Measurements from ENCODE around the gene KAT14.
"Not testable (repeated sequence)": the region's sequence is repeated elsewhere in the genome, so short reads cannot be mapped to it uniquely, and the experiment has no call there.

Gene KAT14, protein sequence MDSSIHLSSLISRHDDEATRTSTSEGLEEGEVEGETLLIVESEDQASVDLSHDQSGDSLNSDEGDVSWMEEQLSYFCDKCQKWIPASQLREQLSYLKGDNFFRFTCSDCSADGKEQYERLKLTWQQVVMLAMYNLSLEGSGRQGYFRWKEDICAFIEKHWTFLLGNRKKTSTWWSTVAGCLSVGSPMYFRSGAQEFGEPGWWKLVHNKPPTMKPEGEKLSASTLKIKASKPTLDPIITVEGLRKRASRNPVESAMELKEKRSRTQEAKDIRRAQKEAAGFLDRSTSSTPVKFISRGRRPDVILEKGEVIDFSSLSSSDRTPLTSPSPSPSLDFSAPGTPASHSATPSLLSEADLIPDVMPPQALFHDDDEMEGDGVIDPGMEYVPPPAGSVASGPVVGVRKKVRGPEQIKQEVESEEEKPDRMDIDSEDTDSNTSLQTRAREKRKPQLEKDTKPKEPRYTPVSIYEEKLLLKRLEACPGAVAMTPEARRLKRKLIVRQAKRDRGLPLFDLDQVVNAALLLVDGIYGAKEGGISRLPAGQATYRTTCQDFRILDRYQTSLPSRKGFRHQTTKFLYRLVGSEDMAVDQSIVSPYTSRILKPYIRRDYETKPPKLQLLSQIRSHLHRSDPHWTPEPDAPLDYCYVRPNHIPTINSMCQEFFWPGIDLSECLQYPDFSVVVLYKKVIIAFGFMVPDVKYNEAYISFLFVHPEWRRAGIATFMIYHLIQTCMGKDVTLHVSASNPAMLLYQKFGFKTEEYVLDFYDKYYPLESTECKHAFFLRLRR

DNA sequence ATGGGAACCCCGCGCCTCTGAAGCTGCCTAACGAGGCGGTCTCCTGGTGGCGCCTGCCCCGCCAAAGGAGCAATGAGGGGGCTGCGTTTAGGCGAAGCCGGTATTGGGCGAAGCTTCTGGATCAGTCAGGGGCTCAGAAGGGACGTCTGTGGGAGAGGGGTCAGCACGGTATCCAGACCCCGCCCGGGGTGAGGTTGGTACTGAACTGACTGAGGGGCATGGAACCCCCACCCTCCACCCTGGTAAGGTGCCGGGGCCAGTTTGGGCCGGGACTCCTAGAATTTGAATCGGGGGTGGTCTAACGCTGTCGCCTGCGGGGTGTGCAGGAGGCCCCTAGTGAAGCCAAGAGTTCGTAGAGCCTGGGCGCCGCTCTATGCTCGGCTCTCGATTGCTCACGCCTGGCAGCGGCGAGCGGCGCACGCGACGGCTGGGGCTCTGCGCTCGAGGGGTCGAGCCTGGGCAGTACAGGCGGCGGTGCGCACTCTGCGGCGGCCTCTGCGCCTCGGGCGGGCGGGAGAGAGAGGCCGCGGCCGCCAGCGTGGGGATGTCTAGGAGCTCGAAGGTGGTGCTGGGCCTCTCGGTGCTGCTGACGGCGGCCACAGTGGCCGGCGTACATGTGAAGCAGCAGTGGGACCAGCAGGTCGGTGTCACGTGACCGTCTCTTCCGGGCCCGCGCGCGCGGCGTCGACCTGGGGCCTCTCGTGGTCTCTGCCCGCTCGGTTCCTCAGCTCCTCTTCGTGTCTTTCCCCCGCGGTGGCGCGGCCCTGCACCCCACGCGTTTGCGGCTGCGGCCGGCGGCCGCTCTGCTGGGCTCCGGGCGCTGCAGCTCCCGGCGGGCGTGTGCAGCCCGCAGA lies at the start of gene KAT14, which contains the start of gene PET117:
Gene KAT14, plus strand, starts transcription at position 452 of the 854 bp plus-strand sequence. CDS start 4,798 bp downstream, outside the sequence.
Gene PET117, plus strand, starts transcription at position 452 of the 854 bp plus-strand sequence. Its CDS starts 93 bp downstream, at position 545.
- DNase-seq (ENCODE audit: low read depth in 4 of 4, low spot score in 1 of 4), result peak; percentile 71 to 86 (median 84)

DNA sequence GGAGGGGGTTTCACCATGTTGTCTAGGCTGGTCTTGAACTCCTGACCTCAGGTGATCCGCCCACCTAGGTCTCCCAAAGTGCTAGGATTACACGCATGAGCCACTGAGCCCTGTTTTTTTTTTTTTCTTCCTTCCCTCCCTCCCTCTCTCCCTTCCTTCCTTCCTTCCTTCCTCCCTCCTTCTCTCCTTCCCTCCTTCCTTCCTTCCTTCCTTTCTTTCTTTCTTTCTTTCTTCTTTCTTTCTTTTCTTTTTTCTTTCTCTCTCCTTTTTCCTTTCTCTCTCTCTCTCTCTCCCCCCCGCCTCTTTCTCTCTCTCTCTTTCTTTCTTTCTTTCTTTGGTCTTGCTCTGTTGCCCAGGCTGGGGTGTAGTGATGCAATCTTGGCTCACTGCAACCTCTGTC lies 49.4 kb upstream of the KAT14 start:
- not testable (repeated sequence) for DNase-seq (ENCODE audit: low read depth in 4 of 4, low spot score in 1 of 4)

DNA sequence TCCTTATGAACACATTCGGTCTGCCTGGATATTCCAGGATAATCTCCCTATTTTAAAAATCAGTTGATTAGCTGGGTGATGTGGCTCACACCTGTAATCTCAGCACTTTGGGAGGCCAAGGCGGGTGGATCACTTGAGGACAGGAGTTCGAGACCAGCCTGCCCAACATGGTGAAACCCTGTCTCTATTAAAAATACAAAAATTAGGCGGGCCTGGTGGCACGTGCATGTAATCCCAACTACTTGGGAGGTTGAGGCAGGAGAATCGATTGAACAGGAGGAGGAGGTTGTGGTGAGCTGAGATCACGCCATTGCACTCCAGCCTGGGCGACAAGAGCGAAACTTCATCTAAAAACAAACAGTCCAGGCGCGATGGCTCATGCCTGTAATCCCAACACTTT lies 48.8 kb upstream of the KAT14 start:
- not testable (repeated sequence) for DNase-seq (ENCODE audit: low read depth in 4 of 4, low spot score in 1 of 4)

DNA sequence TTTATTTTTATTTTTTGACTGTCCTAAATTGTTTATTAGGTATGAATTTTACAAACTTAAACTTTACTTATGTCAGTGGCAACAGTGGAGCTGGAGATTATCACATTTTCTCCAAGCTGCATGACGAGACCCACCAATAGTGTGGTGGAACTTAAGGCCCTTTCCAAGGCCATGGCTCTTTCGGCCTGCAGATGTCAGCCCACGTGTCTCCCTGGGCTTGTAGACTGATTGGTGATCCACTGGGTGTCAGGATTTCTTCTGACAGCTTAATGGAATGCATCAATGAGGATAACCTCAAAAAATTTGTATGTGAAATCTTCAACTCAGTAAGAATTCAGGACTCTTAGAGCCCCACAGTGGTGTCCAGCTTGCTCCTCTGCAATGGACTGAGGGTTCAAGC lies 47.6 kb upstream of the KAT14 start:
- no peak for DNase-seq (ENCODE audit: low read depth in 4 of 4, low spot score in 1 of 4)

DNA sequence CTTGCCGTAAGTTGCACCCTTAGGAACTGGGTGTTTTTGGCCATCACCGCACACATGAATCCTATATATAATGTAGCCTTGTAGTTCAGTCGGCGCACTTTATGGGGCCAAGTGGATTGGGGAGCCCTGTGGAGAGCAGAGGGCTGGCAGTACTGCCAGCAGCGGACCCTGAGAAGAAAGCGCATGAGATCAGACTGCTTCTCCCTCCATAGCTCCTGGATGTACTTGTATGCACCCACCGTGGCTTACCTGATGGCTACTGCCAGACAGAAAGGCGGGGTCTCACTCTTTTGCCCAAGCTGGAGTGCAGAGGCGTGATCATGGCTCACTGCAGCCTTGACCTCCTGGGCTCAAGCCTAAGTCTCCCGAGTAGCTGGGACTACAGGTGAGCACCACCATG lies 47.2 kb upstream of the KAT14 start:
- no peak for DNase-seq (ENCODE audit: low read depth in 4 of 4, low spot score in 1 of 4)

DNA sequence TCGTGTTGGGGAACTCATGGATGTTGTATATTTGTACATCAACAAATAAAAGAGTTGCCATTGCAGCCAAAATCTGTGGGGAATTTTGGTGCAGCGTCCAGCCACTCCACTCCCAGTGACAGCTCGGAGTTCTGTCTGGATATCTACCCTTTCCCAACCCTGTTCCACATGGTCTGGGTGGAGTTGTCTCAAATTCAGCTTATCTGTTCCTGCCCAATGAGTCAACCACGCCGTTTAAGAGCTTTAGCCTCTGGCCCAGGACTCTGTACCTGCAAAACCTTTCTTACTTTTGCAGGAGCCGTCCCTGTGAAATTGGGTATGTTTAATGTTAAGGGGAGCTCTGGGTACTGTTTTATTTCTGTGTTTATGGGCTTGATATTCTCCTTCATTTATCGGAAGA lies 46.0 kb upstream of the KAT14 start:
- no peak for DNase-seq (ENCODE audit: low read depth in 4 of 4, low spot score in 1 of 4)

DNA sequence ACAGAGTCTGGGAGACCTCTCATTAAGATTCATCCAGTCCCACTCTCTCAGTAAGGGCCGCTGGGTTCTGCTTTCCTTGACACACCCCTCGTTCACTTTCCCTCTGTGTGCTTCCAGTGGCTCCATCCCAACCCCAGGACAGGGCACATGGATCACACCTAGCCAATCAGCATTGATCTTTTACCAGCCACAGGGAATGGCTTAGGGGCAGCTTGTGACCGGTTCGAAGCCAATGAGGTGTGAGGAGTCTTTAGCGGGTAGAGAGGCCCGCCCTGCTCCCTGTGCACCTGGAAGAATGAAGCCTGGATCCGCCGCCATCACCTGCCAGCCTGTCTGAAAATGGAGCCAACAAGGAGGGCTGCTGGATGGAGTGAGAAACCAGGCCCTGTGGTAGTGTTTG lies 44.8 kb upstream of the KAT14 start:
- no peak for DNase-seq (ENCODE audit: low read depth in 4 of 4, low spot score in 1 of 4)

DNA sequence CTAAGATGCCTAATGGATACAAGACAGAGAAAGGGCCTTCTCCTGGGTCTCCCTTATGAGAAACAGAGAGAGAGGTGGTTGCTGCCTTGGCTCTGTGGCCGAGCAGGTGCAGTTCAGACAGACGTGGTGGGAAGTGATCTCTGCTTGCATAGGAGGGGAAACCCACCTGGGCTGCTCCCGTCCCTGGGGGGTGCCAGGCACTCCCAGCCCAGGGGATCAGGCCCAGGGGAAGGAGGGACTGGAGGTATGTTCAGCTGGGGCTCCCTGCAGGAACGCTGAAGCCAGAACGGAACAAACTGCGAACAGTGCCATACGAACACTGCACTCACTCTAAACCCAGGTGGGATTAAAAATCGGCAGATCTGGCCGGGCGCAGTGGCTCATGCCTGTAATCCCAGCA lies 44.3 kb upstream of the KAT14 start:
- DNase-seq (ENCODE audit: low read depth in 4 of 4, low spot score in 1 of 4), result no peak

DNA sequence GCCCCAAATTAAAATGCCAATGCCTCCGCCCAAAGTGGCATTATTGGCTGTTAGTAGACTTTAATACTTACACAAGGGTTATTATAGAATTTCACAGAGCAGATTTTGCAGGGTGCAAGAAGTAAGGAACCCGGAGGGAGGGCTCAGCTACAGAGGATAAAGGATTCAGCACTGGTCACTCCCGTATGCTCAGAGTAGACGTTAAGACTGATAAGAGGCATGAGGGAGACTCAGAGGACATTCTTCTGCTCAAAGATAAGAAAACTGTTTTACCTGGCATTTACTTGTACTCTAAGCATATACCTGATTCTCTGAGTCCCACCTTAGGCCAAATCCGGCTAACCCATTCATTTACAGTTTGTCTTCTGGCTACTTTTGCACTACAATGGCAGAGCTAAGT lies 43.5 kb upstream of the KAT14 start:
- no peak for DNase-seq (ENCODE audit: low read depth in 4 of 4, low spot score in 1 of 4)

DNA sequence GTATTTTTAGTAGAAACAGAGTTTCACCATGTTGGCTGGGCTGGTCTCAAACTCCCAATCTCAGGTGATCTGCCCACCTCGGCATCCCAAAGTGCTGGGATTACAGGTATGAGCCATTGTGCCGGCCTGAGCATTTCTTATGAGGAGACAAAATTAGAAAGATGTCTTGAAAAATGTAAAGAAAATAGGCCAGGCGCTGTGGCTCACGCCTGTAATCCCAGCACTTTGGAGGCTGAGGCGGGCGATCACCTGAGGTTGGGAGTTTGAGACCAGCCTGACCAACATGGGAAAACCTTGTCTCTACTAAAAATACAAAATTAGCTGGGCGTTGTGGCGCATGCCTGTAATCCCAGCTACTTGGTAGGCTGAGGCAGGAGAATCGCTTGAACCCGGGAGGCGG lies 37.1 kb upstream of the KAT14 start:
- DNase-seq (ENCODE audit: low read depth in 4 of 4, low spot score in 1 of 4), result not testable (repeated sequence)

DNA sequence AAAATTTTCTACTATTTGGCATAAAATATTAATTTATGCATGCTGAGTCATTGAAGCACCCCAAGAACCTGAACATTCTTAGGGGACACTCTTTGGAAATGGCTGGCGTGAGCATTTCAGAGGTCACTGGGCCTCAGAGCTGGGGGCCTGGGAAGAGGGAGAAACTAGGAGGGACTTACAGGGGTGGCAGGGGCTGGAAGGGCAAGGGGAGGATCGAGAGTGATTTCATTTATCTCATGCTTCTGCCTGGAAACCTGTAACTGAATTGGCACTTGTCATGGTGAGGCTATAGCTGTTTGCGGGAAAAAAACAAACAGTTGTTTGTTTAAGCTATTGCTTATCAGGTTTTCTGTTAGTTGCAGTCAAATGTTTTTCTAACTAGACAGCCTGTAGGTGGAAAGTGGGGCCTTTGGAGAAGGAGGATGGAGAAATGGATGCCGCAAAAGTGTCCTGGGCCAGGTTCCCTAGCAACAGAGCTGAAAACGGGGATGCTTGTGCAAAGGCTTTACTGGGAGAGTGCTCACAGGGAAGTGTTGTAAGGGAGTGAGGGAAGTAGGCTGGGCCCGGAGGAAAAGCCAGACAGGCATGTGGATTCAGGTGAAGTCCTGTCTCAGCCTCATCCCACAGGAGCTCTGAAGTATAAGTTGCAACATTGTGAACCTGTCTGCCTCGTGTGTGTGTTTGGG lies 36.4 kb upstream of the KAT14 start:
- DNase-seq (ENCODE audit: low read depth in 4 of 4, low spot score in 1 of 4), result no peak

DNA sequence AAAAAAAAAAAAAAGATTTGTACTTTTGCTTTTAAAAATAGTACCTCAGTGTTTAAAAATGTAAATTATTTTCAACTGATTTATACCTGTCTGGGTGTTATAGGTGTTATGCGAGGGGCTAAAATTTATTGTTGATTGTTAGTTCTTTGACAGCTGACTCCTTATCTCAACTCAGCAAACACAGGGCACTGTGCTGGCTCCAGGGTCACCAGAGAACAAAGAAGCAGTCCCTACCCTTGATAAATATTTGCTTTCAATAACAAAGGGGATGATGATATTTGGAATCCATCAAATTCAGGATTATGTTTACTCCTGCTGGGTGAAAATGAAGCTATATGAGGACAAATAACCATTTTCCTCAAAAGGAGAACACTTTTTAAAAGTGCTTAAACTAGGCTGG lies 34.2 kb upstream of the KAT14 start:
- DNase-seq (ENCODE audit: low read depth in 4 of 4, low spot score in 1 of 4), result no peak

DNA sequence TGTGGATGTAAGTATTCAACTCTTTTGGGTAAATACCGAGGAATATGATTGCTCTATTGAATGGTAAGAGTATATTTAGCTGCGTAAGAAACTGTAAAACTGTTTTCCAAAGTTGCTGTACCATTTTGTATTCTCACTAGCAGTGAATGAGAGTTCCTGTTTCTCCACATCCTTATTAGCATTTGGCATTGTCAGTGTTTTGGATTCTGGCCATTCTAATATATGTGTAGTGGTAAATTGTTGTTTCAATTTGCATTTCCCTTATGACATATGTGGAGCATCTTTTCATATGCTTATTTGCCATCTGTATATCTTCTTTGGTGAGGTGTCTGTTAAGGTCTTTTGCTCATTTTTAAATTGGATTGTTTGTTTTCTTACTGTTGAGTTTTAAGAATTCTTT lies 29.3 kb upstream of the KAT14 start:
- DNase-seq (ENCODE audit: low read depth in 4 of 4, low spot score in 1 of 4), result no peak

DNA sequence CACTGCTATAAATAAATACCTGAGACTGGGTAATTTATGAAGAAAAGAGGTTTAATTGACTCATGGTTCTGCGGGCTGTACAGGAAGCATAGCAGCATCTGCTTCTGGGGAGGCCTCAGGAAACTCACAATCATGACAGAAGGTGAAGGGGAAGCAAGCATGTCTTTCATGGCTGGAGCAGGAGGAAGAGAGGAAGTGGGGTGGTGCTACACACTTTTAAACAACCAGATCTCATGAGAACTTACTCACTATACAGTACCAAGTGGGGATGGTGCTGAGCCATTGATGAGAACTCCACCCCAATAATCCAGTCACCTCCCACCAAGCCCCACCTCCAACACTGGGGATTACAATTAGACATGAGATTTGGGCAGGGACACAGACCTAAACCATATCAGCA lies 9.1 kb upstream of the KAT14 start:
- DNase-seq (ENCODE audit: low read depth in 4 of 4, low spot score in 1 of 4), result not testable (repeated sequence)

DNA sequence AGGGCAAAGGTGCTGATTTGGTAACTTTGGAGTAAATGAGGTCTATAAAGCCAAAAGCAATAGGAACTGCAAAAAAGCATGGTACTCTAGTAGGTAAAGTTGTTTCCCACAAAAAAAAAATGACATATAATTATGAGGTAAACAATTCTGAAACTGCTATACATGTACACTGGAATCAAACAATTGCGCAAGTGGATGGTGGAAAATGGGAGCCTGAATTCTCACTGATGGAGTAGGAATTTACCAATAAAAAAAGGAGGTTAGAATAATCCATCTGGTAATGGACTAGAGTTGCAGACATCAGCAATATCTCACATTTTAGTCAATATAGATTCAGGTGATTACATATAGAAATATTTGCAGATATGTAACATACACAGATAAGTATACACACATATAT lies 5.0 kb upstream of the KAT14 start:
- no peak for DNase-seq (ENCODE audit: low read depth in 4 of 4, low spot score in 1 of 4)

DNA sequence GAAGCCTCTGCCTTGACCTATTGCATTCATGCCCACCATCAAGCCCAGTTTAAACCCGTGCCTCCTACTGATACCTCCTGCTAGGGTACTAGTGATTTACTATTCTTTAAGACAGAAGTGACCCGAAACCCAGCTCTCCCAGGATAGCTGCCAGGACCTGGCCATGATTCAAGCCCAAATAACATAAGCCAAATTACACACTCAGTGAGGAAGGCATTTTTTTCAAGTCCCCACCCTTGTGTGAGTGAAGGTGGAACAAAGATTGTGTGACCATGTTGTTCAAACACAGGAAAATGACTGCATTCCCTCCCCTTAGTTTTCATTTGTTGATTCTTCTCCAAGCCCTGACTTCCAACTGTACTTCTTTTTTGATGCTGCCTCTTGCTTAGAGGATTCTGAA lies 3.7 kb upstream of the KAT14 start:
- DNase-seq (ENCODE audit: low read depth in 4 of 4, low spot score in 1 of 4), result no peak

DNA sequence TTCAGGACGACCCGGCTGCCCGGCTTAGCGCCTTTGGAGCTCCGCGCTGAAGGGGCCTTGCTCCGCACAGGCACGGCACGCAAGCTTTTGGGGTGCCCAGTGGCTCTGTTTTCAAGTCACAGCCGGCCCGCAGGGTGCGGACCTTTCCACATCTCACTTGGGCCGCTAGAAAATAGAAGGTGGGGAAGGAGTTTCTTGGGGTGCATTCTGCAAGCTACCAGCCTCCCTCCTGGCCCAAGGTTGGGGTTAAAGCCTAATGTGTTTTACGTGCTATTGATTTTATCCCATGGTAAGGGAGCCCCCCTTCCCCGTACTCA lies 561 bp downstream of the KAT14 start:
- no peak for DNase-seq (ENCODE audit: low read depth in 4 of 4, low spot score in 1 of 4)

DNA sequence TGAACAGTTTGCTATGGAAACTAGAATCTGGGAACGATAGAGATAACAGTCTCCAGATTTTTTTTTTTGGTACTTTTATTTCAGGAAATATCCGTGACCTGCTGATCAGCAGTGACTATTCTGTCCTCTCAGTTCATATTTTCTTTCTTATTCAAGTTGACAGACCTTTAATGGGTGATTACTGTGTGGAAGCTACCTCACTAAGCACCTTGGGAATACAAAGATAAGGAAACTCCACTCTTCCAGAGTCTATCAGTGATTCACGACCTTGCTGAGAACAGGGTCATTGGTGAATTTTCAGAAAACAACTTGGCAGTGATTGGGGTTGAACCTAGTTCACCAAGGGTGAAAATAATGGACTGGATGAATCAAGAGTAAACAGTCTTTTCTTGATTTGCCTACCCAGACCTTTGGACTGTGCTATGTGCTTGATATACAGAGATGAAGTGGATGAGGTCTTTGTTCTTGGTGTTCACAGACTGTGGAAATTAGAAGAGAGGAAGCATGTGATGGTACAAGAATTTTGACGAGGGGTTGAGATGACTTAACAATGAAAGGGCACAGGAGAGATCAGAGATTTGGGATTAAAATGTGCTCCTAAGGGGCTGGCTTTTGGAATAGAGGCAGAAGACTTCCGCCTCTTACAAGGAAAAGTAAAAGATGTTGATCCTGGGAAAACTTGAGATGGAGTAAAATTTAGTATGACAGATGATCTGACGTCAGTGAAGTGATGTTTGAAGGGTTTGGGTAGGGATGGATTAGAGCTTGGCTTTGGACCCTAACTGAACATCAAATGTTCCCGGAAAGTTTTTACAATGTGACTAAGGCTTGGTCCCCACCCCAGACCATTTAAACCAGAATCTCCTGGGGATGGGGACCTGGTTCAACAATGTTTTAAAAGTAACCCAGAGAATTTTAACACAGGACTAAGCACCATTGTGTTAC lies 1.2 kb downstream of the KAT14 start:
- DNase-seq (ENCODE audit: low read depth in 4 of 4, low spot score in 1 of 4), result no peak

DNA sequence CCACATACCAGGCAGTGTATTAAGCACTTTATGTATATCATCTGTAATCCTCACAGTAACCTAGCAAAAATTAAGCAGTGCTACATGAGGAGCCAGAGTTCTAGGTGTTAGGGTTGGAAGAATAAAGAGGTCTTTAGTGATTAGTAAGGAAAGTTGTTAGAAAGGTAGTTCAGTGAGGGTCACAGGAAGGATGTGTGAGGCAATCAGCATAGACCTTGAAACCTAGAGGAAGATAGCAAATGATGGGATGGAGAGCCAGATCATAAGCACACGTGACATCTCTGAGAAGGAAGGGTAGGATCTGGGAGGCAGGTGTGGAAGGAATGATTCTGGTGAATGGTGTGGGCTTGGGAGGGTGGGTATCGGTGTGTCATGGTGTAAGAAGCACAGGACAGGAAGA lies 2.2 kb downstream of the KAT14 start:
- no peak for DNase-seq (ENCODE audit: low read depth in 4 of 4, low spot score in 1 of 4)

DNA sequence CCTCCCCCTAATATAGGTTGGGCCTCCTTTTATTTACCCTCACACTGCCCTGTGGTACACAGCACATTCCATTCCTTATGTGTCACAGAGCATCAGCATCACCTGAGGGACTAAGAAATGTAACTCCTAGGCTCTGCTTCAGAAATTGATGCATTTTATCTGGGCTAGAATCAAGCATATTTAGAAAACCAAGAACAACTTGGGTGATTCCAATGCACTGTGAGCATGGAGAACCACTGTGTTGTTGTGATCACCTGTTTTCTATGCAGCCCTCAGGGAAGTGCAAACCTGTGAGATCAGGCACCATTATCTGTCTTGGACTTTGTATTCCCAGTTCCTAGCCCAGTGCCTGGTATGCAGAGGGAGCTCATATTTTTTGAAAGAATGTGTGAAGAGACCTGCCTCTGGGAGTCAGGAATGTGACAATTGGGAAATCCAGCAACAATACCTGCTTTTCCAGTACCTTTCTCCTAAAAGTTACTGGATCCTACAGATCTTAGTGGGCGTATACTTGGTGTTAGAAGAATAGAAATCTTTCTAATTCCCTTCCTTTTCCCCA lies 7.0 kb downstream of the KAT14 start:
- no peak for DNase-seq (ENCODE audit: low read depth in 4 of 4, low spot score in 1 of 4)

Data from stimulated activated CD4-positive, alpha-beta T cell treated with anti-CD3 and anti-CD28 coated beads, Interleukin-1b, Interleukin-23, amount 100 ng/mL, for 24 hours (primary cell).